ENCODE results near the gene TULP4. TPM values are rescaled to one million over a fixed set of nuclear protein-coding genes. Genes with fewer than 3 reads are reported as not detected.

Gene TULP4
- polyA plus RNA-seq, 1 donor (not counting 4 experiments of a cell fraction or from before 2014, with no cell fraction given): 13.1 TPM

- Histone ChIP-seq H3K4me2 (ENCODE audit: control insufficient read depth, extremely low read depth, insufficient read depth, low read depth, low read length) (no peak overlapping the region), H3K36me3 (ENCODE audit: control insufficient read depth in 2 of 2, extremely low read depth in 1 of 2, insufficient read depth in 2 of 2, low read length in 2 of 2) (no peaks in the 10 kb centered on the region), H3K4me3 (ENCODE audit: control insufficient read depth in 2 of 3, extremely low read depth in 1 of 3, insufficient read depth in 2 of 3, low read depth in 1 of 3, low read length in 3 of 3) (no peak overlapping the region), H3K27ac (ENCODE audit: control insufficient read depth, insufficient read depth, low read length) (peak overlapping the region; percentile 61), H4K20me1 (ENCODE audit: control insufficient read depth, extremely low read depth, insufficient read depth, low read length) (peaks cover 5% of the 10 kb centered on the region), H3K27me3 (ENCODE audit: control insufficient read depth, extremely low read depth, insufficient read depth, low read length) (no peaks in the 10 kb centered on the region), H3K79me2 (ENCODE audit: control insufficient read depth, insufficient read depth, low read length) (peaks cover 47% of the 10 kb centered on the region), H3K4me1 (ENCODE audit: control insufficient read depth, extremely low read depth, insufficient read depth, low read length) (peaks cover 33% of the 10 kb centered on the region), H3K9me3 (ENCODE audit: control insufficient read depth, low read depth, low read length) (no peaks in the 10 kb centered on the region), H2AFZ (ENCODE audit: control insufficient read depth, low read length) (no peak overlapping the region), H3K9me1 (ENCODE audit: control insufficient read depth, extremely low read depth, insufficient read depth, low read length) (peaks cover 4% of the 10 kb centered on the region), H3K9ac (ENCODE audit: control insufficient read depth, extremely low read depth, insufficient read depth, low read length) (no peak overlapping the region)
- no peak for FAIRE-seq
- no peak for DNase-seq (ENCODE audit: low read depth, low spot score)
- dilution Hi-C loops (cut with MboI; ENCODE audit: extremely low pct_ligation_motif_present, low sequenced_read_pairs): no loop called here
- TF ChIP-seq CTCF (optimal IDR thresholded peaks at IDR 0.05 in 1 of 3, IDR thresholded peaks at IDR 0.05 in 1 of 3, conservative IDR thresholded peaks at IDR 0.05 in 1 of 3; ENCODE audit: extremely low read depth in 1 of 3, insufficient read depth in 2 of 3, low read length in 3 of 3): no peak
- no peak for TF ChIP-seq EZH2 (IDR thresholded peaks at IDR 0.05; ENCODE audit: low read length)
Observed at GRCh38 chr6:158322400-158322723, 10.1 kb downstream of the TULP4 start.

- H2AFZ ChIP-seq (ENCODE audit: control insufficient read depth, low read length): no peak overlapping the region
- H4K20me1 ChIP-seq (ENCODE audit: control insufficient read depth, extremely low read depth, insufficient read depth, low read length): peaks cover 5% of the 10 kb centered on the region
- H3K79me2 ChIP-seq (ENCODE audit: control insufficient read depth, insufficient read depth, low read length): peaks cover 49% of the 10 kb centered on the region
- H3K36me3 ChIP-seq (ENCODE audit: control insufficient read depth in 2 of 2, extremely low read depth in 1 of 2, insufficient read depth in 2 of 2, low read length in 2 of 2): no peaks in the 10 kb centered on the region
- H3K4me2 ChIP-seq (ENCODE audit: control insufficient read depth, extremely low read depth, insufficient read depth, low read depth, low read length): peak overlapping the region; percentile 55
- peak; percentile 70 for DNase-seq (ENCODE audit: low read depth, low spot score)
- H3K27me3 ChIP-seq (ENCODE audit: control insufficient read depth, extremely low read depth, insufficient read depth, low read length): no peaks in the 10 kb centered on the region
- dilution Hi-C loops (cut with MboI; ENCODE audit: extremely low pct_ligation_motif_present, low sequenced_read_pairs): no loop called here
- H3K27ac ChIP-seq (ENCODE audit: control insufficient read depth, insufficient read depth, low read length): peak overlapping the region; percentile 61
- no peak overlapping the region for H3K4me3 ChIP-seq (ENCODE audit: control insufficient read depth in 2 of 3, extremely low read depth in 1 of 3, insufficient read depth in 2 of 3, low read depth in 1 of 3, low read length in 3 of 3)
- peak; percentile 90 for FAIRE-seq
- no peaks in the 10 kb centered on the region for H3K9me3 ChIP-seq (ENCODE audit: control insufficient read depth, low read depth, low read length)
- H3K9me1 ChIP-seq (ENCODE audit: control insufficient read depth, extremely low read depth, insufficient read depth, low read length): peaks cover 4% of the 10 kb centered on the region
- H3K9ac ChIP-seq (ENCODE audit: control insufficient read depth, extremely low read depth, insufficient read depth, low read length): no peak overlapping the region
- peaks cover 33% of the 10 kb centered on the region for H3K4me1 ChIP-seq (ENCODE audit: control insufficient read depth, extremely low read depth, insufficient read depth, low read length)
- TF ChIP-seq EZH2 (IDR thresholded peaks at IDR 0.05; ENCODE audit: low read length) (no peak), CTCF (optimal IDR thresholded peaks at IDR 0.05 in 1 of 3, IDR thresholded peaks at IDR 0.05 in 1 of 3, conservative IDR thresholded peaks at IDR 0.05 in 1 of 3; ENCODE audit: extremely low read depth in 1 of 3, insufficient read depth in 2 of 3, low read length in 3 of 3) (no peak)
Observed at GRCh38 chr6:158322724-158323560, 10.7 kb downstream of the TULP4 start.

Data from keratinocyte (primary cell).